GM12878 (cell line): Measurements from ENCODE around the gene NRP2. TPM values are rescaled to one million over a fixed set of nuclear protein-coding genes. Genes with fewer than 3 reads are reported as not detected.
A peak's percentile ranks its signal among the peaks of the same experiment; 100 is the strongest.

Experiments
- ATAC-seq: fragments of 200-7000 bp; cut with Tn5 transposase; 3 replicates; pipeline ENCODE4 v1.9.1; 2020; ENCODE audit warnings: mild to moderate bottlenecking, moderate library complexity
- BruUV-seq: library from RNA; stranded (reverse); fragments of 400-500 nt; replicated peaks from 2 replicates; lab custom pipeline; 2021; lab: Mats Ljungman, UMichigan
- CTCF ChIA-PET: fragments of 300-600 bp; sonication (Branson Sonifier 250); formaldehyde crosslinking; extraction: SDS; loops from one replicate; lab custom pipeline; 2021; ENCODE audit warnings: inconsistent platforms; lab: Yijun Ruan, JAX
- POLR2A ChIA-PET: fragments of 350-600 bp; formaldehyde crosslinking; extraction: SDS; loops from one replicate; lab custom pipeline; 2021; ENCODE audit warnings: inconsistent platforms; lab: Charles Lee
- RAD21 ChIA-PET: fragments of 300-600 bp; sonication (Branson Sonifier 250); formaldehyde crosslinking; loops from one replicate; lab custom pipeline; 2023; ENCODE audit warnings: antibody characterized with exemption; ENCODE audit not compliant: unreplicated experiment; lab: Charles Lee
- SMC1A ChIA-PET: fragments of 300-600 bp; sonication (Branson Sonifier 250); formaldehyde crosslinking; loops from one replicate; lab custom pipeline; 2023; ENCODE audit not compliant: unreplicated experiment, uncharacterized antibody; lab: Charles Lee
- DNase-seq: peaks from one replicate; pipeline ENCODE4 v3.0.0-alpha.2; 2011; ENCODE audit warnings: low read depth, low spot score
- FAIRE-seq: peaks from 3 replicates; lab custom pipeline; 2011; peaks lifted over from hg19 to GRCh38; lab: Jason Lieb, UNC
- H2AFZ ChIP-seq: 2 replicates; pipeline ENCODE4 v1.6.0; 2011; ENCODE audit warnings: low read depth, low read length, control low read depth; ENCODE audit not compliant: control insufficient read depth
- H3K27ac ChIP-seq: 2 replicates; pipeline ENCODE4 v1.5.1; 2011; ENCODE audit warnings: control low read depth; ENCODE audit not compliant: control insufficient read depth, insufficient read depth
- H3K27me3 ChIP-seq, 2 experiments: replicated peaks in 1 of 2; 2 replicates each; pipeline versions ENCODE4 v1.6.0 to v1.6.1; 2011; ENCODE audit warnings: low read length in 1 of 2; ENCODE audit not compliant: control insufficient read depth in 2 of 2, insufficient read depth in 2 of 2
- H3K36me3 ChIP-seq, 2 experiments: 2 replicates each; pipeline ENCODE4 v1.5.1; 2011; ENCODE audit warnings: low read length in 1 of 2; ENCODE audit not compliant: control insufficient read depth in 2 of 2, insufficient read depth in 2 of 2
- H3K4me1 ChIP-seq: 2 replicates; pipeline ENCODE4 v1.6.1; 2011; ENCODE audit warnings: mild to moderate bottlenecking, low read length, moderate library complexity, mixed read lengths; ENCODE audit not compliant: control insufficient read depth, insufficient read depth
- H3K4me2 ChIP-seq: 2 replicates; pipeline ENCODE4 v1.6.0; 2011; ENCODE audit warnings: control low read depth; ENCODE audit not compliant: control insufficient read depth, insufficient read depth
- H3K4me3 ChIP-seq: fragments of 200-600 bp; sonication (generic); 2 replicates; pipeline ENCODE4 v1.5.1; 2016
- H3K79me2 ChIP-seq: 2 replicates; pipeline ENCODE4 v1.6.0; 2011; ENCODE audit warnings: low read length; ENCODE audit not compliant: control insufficient read depth, insufficient read depth
- H3K9ac ChIP-seq: 2 replicates; pipeline ENCODE4 v1.8.0; 2011; ENCODE audit warnings: low read length, control low read depth, mixed read lengths; ENCODE audit not compliant: control insufficient read depth, insufficient read depth
- H3K9me3 ChIP-seq: replicated peaks from 3 replicates; pipeline ENCODE4 v1.5.1; 2011; ENCODE audit warnings: mild to moderate bottlenecking, low read length; ENCODE audit not compliant: control insufficient read depth, insufficient read depth
- H4K20me1 ChIP-seq: 2 replicates; pipeline ENCODE4 v1.6.0; 2011; ENCODE audit not compliant: control insufficient read depth, insufficient read depth
- BACH1 ChIP-seq: fragments of 450-650 bp; IDR thresholded peaks from 2 replicates; pipeline ENCODE4 v1.6.1; 2017; ENCODE audit warnings: mild to moderate bottlenecking, borderline replicate concordance
- BCL11A ChIP-seq: IDR thresholded peaks from 2 replicates; pipeline ENCODE4 v1.6.1; 2011; ENCODE audit warnings: low read depth, low read length
- BHLHE40 ChIP-seq, 2 experiments: fragments of 450-650 bp in 1 of 2; IDR thresholded peaks; 2 replicates each; pipeline ENCODE4 v1.6.1; 2011 to 2017; ENCODE audit warnings: low read depth in 2 of 2, borderline replicate concordance in 1 of 2, improper control_type of control experiment in 1 of 2, low read length in 1 of 2, mild to moderate bottlenecking in 1 of 2
- BMI1 ChIP-seq: fragments of 450-650 bp; IDR thresholded peaks from 2 replicates; pipeline ENCODE4 v1.6.1; 2016; ENCODE audit warnings: mild to moderate bottlenecking, moderate library complexity, borderline replicate concordance
- CBFB ChIP-seq: IDR thresholded peaks from 2 replicates; pipeline ENCODE4 v1.6.1; 2016; ENCODE audit warnings: antibody characterized with exemption, low read depth
- CEBPB ChIP-seq, 2 experiments: fragments of 150-350 bp in 1 of 2; IDR thresholded peaks; 2 replicates each; pipeline ENCODE4 v1.6.1; 2012 to 2014; ENCODE audit warnings: low read depth in 2 of 2, low read length in 2 of 2, borderline replicate concordance in 1 of 2, inconsistent platforms in 1 of 2
- DPF2 ChIP-seq: fragments of 450-650 bp; IDR thresholded peaks from 2 replicates; pipeline ENCODE4 v1.6.1; 2017; ENCODE audit warnings: mild to moderate bottlenecking
- EP300 ChIP-seq, 2 experiments: fragments of 150-350 bp in 1 of 2; IDR thresholded peaks; 2 replicates each; pipeline ENCODE4 v1.6.1; 2011 to 2012; ENCODE audit warnings: low read depth in 2 of 2, low read length in 2 of 2, borderline replicate concordance in 1 of 2, improper control_type of control experiment in 1 of 2, inconsistent platforms in 1 of 2; ENCODE audit not compliant: control insufficient read depth in 1 of 2
- GABPA ChIP-seq: IDR thresholded peaks from 2 replicates; pipeline ENCODE4 v1.6.1; 2014; ENCODE audit warnings: antibody characterized with exemption, low read depth, mild to moderate bottlenecking, inconsistent platforms
- GATAD2B ChIP-seq: fragments of 450-650 bp; conservative IDR thresholded peaks from 2 replicates; pipeline ENCODE4 v1.6.1; 2017; ENCODE audit warnings: low read depth, mild to moderate bottlenecking, moderate library complexity
- HCFC1 ChIP-seq: fragments of 150-350 bp; IDR thresholded peaks from 2 replicates; pipeline ENCODE4 v1.6.1; 2014; ENCODE audit warnings: low read length
- IKZF1 ChIP-seq: fragments of 450-650 bp; conservative IDR thresholded peaks from 2 replicates; pipeline ENCODE4 v1.6.1; 2017; ENCODE audit warnings: antibody characterized with exemption, mild to moderate bottlenecking
- IRF4 ChIP-seq: IDR thresholded peaks from 2 replicates; pipeline ENCODE4 v1.6.1; 2011; ENCODE audit warnings: low read depth, low read length
- MTA2 ChIP-seq: fragments of 450-650 bp; IDR thresholded peaks from 2 replicates; pipeline ENCODE4 v1.6.1; 2016; ENCODE audit warnings: low read depth, mild to moderate bottlenecking, moderate library complexity
- NBN ChIP-seq: fragments of 450-650 bp; IDR thresholded peaks from 2 replicates; pipeline ENCODE4 v1.6.1; 2016
- NFIC ChIP-seq: IDR thresholded peaks from 2 replicates; pipeline ENCODE4 v1.6.1; 2012; ENCODE audit warnings: low read depth, mild to moderate bottlenecking, inconsistent platforms, low read length, moderate library complexity
- NFXL1 ChIP-seq: fragments of 450-650 bp; IDR thresholded peaks from 2 replicates; pipeline ENCODE4 v1.6.1; 2017; ENCODE audit warnings: antibody characterized with exemption, mild to moderate bottlenecking, borderline replicate concordance
- NR2C2 ChIP-seq: IDR thresholded peaks from 2 replicates; pipeline ENCODE4 v1.6.1; 2011; ENCODE audit warnings: borderline replicate concordance, low read depth; ENCODE audit not compliant: control insufficient read depth, insufficient read length
- PAX8 ChIP-seq: fragments of 450-650 bp; IDR thresholded peaks from 2 replicates; pipeline ENCODE4 v1.6.1; 2017; ENCODE audit warnings: mild to moderate bottlenecking, moderate library complexity
- SPI1 ChIP-seq: IDR thresholded peaks from 2 replicates; pipeline ENCODE4 v1.6.1; 2011; ENCODE audit warnings: low read depth, mild to moderate bottlenecking, low read length, moderate library complexity, borderline replicate concordance; ENCODE audit not compliant: insufficient read depth
- TAF1 ChIP-seq: IDR thresholded peaks from 2 replicates; pipeline ENCODE4 v1.6.1; 2011; ENCODE audit warnings: mild to moderate bottlenecking, low read depth, low read length, borderline replicate concordance
- TBL1XR1 ChIP-seq: IDR thresholded peaks from 2 replicates; pipeline ENCODE4 v1.6.1; 2012; ENCODE audit warnings: low read depth, low read length, improper control_type of control experiment
- ZNF217 ChIP-seq: fragments of 450-650 bp; IDR thresholded peaks from 2 replicates; pipeline ENCODE4 v1.6.1; 2017; ENCODE audit warnings: antibody characterized with exemption, mild to moderate bottlenecking
- ZNF24 ChIP-seq: fragments of 450-650 bp; IDR thresholded peaks from 2 replicates; pipeline ENCODE4 v1.6.1; 2017; ENCODE audit warnings: antibody characterized with exemption, mild to moderate bottlenecking
- WGBS: methylation state at CpG from one replicate; pipeline ENCODE4 v1.1.6; 2016; ENCODE audit warnings: low lambda C conversion rate; ENCODE audit not compliant: insufficient replicate concordance, insufficient coverage; ENCODE audit errors: missing lambda C conversion rate; 5-methylcytosine and 5-hydroxymethylcytosine counted together
- in situ Hi-C: fragments of 300-500 bp; cut with MboI; formaldehyde crosslinking; loops from 9 replicates; pipeline ENCODE4 v1.14.3; 2018; ENCODE audit warnings: mixed read lengths
- intact Hi-C: fragments of 100-400 bp; cut with micrococcal nuclease; formaldehyde crosslinking; loops from one replicate; pipeline ENCODE4 v1.14.2; 2022; ENCODE audit not compliant: unreplicated experiment
- polyA plus RNA-seq, 11 experiments: library from polyadenylated mRNA; depleted of rRNA in 4 of 11; unstranded in 6 of 11; stranded (reverse) in 5 of 11; fragments of >200 nt; fragmentation: Nextera tagmentation in 4 of 11; fragmentation: Illumina TruSeq in 1 of 11; extraction: Ambion mirVana in 4 of 11; extraction: Trizol in 1 of 11; gene quantifications; 1 replicate in 1 of 11; 2 replicates in 10 of 11; pipeline versions ENCODE4 v1.2.1 to v1.2.3, GENCODE V29; 2011 to 2016; ENCODE audit warnings: inconsistent platforms in 2 of 11, missing spikeins in 2 of 11, low read depth in 1 of 11
- total RNA-seq, 4 experiments: library from RNA; depleted of rRNA in 3 of 4; stranded (reverse); fragments of >200 nt in 3 of 4; fragmentation: Illumina TruSeq in 1 of 4; extraction: Trizol in 1 of 4; gene quantifications; 2 replicates each; pipeline versions ENCODE4 v1.2.1 to v1.2.3, GENCODE V29; 2013 to 2021
- TF ChIP-seq, protein P1 (sequence below): fragments of 450-650 bp; IDR thresholded peaks from 2 replicates; pipeline ENCODE4 v1.6.1; 2016; ENCODE audit warnings: mild to moderate bottlenecking
- TF ChIP-seq, protein P2 (sequence below): fragments of 450-650 bp; IDR thresholded peaks from 2 replicates; pipeline ENCODE4 v1.6.1; 2014; ENCODE audit warnings: mild to moderate bottlenecking

NRP2 gene
- total and polyA plus RNA-seq, 10 of the 15 experiments (the other 5 are each of a cell fraction or from before 2014, with no cell fraction given) = 0.06 to 1.2 (median 0.46) TPM

DNA sequence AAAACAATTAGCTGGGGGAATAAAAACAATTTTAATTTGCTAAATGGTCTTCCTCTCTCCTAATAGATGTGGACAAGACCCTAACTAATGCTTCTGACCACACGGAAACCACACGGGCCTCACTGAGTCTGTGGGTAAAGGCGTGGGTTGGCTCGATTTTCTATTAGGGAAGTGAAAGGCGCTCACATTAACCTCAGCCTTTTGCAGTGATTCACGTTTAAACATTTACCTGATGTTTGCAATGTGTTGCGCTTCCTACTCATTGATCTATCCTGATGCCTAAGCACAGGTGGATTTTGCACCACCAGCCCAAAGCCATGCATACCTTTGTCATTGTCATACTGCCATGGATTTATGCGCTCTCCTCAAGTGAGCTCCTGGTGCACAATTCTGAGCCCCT is 35.6 kb upstream of the NRP2 start:
- FAIRE-seq (peak; percentile 85), DNase-seq (peak; percentile 38), ATAC-seq (peak; percentile 98)
- RAD21 ChIA-PET = no interaction called here
- no peaks in the 10 kb centered on the region for H3K79me2 ChIP-seq
- H3K36me3 ChIP-seq = no peaks in the 10 kb centered on the region
- intact Hi-C loops = no loop called here
- H3K4me2 ChIP-seq = no peak overlapping the region
- 14% methylated on average over 8 of the region's 8 CpGs for WGBS
- SMC1A ChIA-PET = no interaction called here
- H3K27ac ChIP-seq = no peak overlapping the region
- in situ Hi-C loops = no loop called here
- no peak overlapping the region for H3K4me3 ChIP-seq
- H3K27me3 ChIP-seq = peaks cover 3 to 22% of the 10 kb centered on the region in 2 experiments
- no peaks in the 10 kb centered on the region for H4K20me1 ChIP-seq
- no peak overlapping the region for H2AFZ ChIP-seq
- CTCF ChIA-PET = no interaction called here
- H3K9me3 ChIP-seq = no peaks in the 10 kb centered on the region
- no peak overlapping the region for H3K9ac ChIP-seq
- H3K4me1 ChIP-seq = no peaks in the 10 kb centered on the region; the same call in 1 of the 2 replicates
- BruUV-seq = no TSS peak
- POLR2A ChIA-PET = no interaction called here
- TF ChIP-seq BCL11A (peak; percentile 92), NR2C2 (no peak), GABPA (0 out of 2 replicates have a peak, but pooled peaks have one; percentile 40), NFXL1 (no peak), ZNF217 (peak; percentile 73; the same call in 1 of the 2 replicates), TAF1 (no peak), BHLHE40 (IDR thresholded peaks at IDR 0.05; ENCODE audit: borderline replicate concordance in 1 of 2, low read depth in 2 of 2, low read length in 1 of 2) (peak; percentile 87 to 89), EP300 (IDR thresholded peaks at IDR 0.05; ENCODE audit: borderline replicate concordance in 1 of 2, control insufficient read depth in 1 of 2, low read depth in 2 of 2, low read length in 2 of 2) (peak; percentile 24 to 68; a peak in 2 of 4 replicates), IKZF1 (peak; percentile 50; the same call in 1 of the 2 replicates), IRF4 (peak; percentile 89), HCFC1 (no peak), GATAD2B (0 out of 2 replicates have a peak, but pooled peaks have one; percentile 35), TBL1XR1 (peak; percentile 85; the same call in 1 of the 2 replicates), NBN (peak; percentile 66), BMI1 (0 out of 2 replicates have a peak, but pooled peaks have one; percentile 43), PAX8 (no peak), ZNF24 (peak; percentile 46; the same call in 1 of the 2 replicates), MTA2 (peak; percentile 87), CBFB (peak; percentile 96), CEBPB (IDR thresholded peaks at IDR 0.05; ENCODE audit: borderline replicate concordance in 1 of 2, low read depth in 2 of 2, low read length in 2 of 2) (peak in 1 of 2 experiments; percentile 64; a peak in 1 of 4 replicates), NFIC (peak; percentile 83), SPI1 (peak; percentile 98), DPF2 (peak; percentile 93), BACH1 (peak; percentile 29; the same call in 1 of the 2 replicates)
- TF ChIP-seq, protein P1, sequence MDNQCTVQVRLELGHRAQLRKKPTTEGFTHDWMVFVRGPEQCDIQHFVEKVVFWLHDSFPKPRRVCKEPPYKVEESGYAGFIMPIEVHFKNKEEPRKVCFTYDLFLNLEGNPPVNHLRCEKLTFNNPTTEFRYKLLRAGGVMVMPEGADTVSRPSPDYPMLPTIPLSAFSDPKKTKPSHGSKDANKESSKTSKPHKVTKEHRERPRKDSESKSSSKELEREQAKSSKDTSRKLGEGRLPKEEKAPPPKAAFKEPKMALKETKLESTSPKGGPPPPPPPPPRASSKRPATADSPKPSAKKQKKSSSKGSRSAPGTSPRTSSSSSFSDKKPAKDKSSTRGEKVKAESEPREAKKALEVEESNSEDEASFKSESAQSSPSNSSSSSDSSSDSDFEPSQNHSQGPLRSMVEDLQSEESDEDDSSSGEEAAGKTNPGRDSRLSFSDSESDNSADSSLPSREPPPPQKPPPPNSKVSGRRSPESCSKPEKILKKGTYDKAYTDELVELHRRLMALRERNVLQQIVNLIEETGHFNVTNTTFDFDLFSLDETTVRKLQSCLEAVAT = peak; percentile 89
- TF ChIP-seq, protein P2, sequence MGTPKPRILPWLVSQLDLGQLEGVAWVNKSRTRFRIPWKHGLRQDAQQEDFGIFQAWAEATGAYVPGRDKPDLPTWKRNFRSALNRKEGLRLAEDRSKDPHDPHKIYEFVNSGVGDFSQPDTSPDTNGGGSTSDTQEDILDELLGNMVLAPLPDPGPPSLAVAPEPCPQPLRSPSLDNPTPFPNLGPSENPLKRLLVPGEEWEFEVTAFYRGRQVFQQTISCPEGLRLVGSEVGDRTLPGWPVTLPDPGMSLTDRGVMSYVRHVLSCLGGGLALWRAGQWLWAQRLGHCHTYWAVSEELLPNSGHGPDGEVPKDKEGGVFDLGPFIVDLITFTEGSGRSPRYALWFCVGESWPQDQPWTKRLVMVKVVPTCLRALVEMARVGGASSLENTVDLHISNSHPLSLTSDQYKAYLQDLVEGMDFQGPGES = no peak
